Ascending aorta (tissue), 2 donors: Measurements from ENCODE around the gene SFI1. TPM values are rescaled to one million over a fixed set of nuclear protein-coding genes. Genes with fewer than 3 reads are reported as not detected.
"Not testable (repeated sequence)": the region's sequence is repeated elsewhere in the genome, so short reads cannot be mapped to it uniquely, and the experiment has no call there.

Experiments
- DNase-seq, 2 donors: peaks; one replicate each; pipeline ENCODE4 v3.0.0-alpha.2; 2019; ENCODE audit warnings: low spot score in 2 of 2
- H3K27ac ChIP-seq, 2 donors: fragments of 200-600 bp; sonication (generic); one replicate each; pipeline ENCODE4 v1.5.1; 2016 to 2017; ENCODE audit warnings: mild to moderate bottlenecking in 1 of 2
- H3K27me3 ChIP-seq: fragments of 200-600 bp; sonication (generic); one replicate; pipeline ENCODE4 v1.5.1; 2017
- H3K36me3 ChIP-seq, 2 donors: fragments of 200-600 bp; sonication (generic); one replicate each; pipeline ENCODE4 v1.5.1; 2016
- H3K4me1 ChIP-seq, 2 donors: fragments of 200-600 bp; sonication (generic); one replicate each; pipeline ENCODE4 v1.5.1; 2016 to 2017; ENCODE audit warnings: mild to moderate bottlenecking in 1 of 2
- H3K4me3 ChIP-seq, 2 donors: fragments of 200-600 bp; sonication (generic); one replicate each; pipeline ENCODE4 v1.5.1; 2016 to 2017; ENCODE audit warnings: mild to moderate bottlenecking in 1 of 2
- H3K9me3 ChIP-seq, 2 donors: fragments of 200-600 bp; sonication (generic); one replicate each; pipeline ENCODE4 v1.5.1; 2016
- intact Hi-C: fragments of 100-400 bp; cut with DNase I; formaldehyde crosslinking; loops from one replicate; pipeline ENCODE4 v1.15.1; 2023
- total RNA-seq: library from RNA; depleted of rRNA; stranded (reverse); fragments of >200 nt; gene quantifications from one replicate; pipeline ENCODE4 v1.1.0, GENCODE V29; 2016
- TF ChIP-seq, protein P1 (sequence below), 3 experiments: fragments of 200-600 bp in 2 of 3; fragments of 450-650 bp in 1 of 3; sonication (generic) in 2 of 3; IDR thresholded peaks; one replicate each; pipeline ENCODE4 v1.5.1; 2016 to 2019; ENCODE audit warnings: antibody characterized with exemption in 3 of 3, mild to moderate bottlenecking in 1 of 3, moderate library complexity in 1 of 3

The SFI1 gene
- total RNA-seq, 1 donor from 2014 or later, result 31.0 TPM

DNA sequence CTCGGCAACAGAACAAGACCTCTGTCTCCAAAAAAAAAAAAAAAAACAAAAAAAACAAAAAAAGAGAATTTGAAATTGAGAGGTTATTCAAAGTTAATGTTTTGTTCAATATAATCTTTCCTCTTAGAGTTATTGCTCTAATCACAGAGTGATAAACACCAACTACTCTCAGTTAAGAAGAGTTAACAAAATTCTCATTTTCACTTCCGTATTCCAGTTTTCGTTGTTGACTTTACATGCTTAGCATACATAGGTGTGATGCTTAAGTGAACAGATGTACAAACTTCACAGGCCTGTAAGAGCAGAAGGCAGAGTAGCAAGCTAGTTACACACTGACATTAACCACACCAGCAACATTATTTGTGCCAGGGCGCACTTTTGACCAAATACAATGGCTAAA, 19.0 kb upstream of the SFI1 start:
- DNase-seq, result no peak
- intact Hi-C loops, result no loop called here
- TF ChIP-seq, protein P1, sequence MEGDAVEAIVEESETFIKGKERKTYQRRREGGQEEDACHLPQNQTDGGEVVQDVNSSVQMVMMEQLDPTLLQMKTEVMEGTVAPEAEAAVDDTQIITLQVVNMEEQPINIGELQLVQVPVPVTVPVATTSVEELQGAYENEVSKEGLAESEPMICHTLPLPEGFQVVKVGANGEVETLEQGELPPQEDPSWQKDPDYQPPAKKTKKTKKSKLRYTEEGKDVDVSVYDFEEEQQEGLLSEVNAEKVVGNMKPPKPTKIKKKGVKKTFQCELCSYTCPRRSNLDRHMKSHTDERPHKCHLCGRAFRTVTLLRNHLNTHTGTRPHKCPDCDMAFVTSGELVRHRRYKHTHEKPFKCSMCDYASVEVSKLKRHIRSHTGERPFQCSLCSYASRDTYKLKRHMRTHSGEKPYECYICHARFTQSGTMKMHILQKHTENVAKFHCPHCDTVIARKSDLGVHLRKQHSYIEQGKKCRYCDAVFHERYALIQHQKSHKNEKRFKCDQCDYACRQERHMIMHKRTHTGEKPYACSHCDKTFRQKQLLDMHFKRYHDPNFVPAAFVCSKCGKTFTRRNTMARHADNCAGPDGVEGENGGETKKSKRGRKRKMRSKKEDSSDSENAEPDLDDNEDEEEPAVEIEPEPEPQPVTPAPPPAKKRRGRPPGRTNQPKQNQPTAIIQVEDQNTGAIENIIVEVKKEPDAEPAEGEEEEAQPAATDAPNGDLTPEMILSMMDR (IDR thresholded peaks at IDR 0.05), result no peak
- Histone ChIP-seq H3K27me3 (no peaks in the 10 kb centered on the region), H3K9me3 (no peaks in the 10 kb centered on the region), H3K4me3 (no peak overlapping the region), H3K36me3 (peaks cover 25 to 46% of the 10 kb centered on the region in 2 donors), H3K27ac (no peak overlapping the region), H3K4me1 (no peaks in the 10 kb centered on the region)

DNA sequence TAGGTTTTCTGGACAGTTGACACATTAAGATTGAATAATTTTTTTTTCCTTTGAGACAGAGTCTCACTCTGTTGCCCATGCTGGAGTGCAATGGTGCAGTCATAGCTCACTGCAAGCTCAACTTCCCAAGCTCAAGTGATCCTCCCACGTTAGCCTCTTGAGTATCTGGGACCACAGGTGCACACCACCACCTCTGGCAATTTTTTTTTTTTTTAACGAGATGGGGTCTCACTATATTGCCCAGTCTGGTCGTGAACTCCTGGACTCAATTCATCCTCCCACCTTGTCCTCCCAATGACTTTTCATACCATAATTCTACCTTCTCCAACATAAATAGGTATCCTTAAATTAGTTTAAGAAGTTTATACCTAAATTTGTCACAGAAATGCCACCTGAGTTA, 15.2 kb upstream of the SFI1 start:
- Histone ChIP-seq H3K9me3 (no peaks in the 10 kb centered on the region), H3K27ac (no peak overlapping the region), H3K27me3 (no peaks in the 10 kb centered on the region), H3K36me3 (peaks cover 27 to 50% of the 10 kb centered on the region in 2 donors), H3K4me1 (no peaks in the 10 kb centered on the region), H3K4me3 (no peak overlapping the region)
- DNase-seq, result no peak
- TF ChIP-seq, protein P1 (IDR thresholded peaks at IDR 0.05), result no peak
- intact Hi-C loops, result no loop called here

DNA sequence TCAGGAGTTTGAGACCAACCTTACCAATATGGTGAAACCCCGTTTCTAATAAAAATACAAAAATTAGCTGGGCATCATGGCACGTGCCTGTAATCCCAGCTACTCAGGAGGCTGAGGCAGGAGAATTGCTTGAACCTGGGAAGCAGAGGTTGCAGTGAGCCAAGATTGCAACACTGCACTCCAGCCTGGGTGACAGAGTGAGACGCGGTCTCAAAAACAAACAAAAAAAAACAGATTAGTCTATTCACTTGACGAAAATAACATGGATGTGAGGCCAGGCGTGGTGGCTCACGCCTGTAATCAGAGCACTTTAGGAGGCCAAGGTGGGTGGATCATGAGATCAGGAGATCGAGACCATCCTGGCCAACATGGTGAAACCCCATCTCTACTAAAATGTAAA, 13.9 kb upstream of the SFI1 start:
- H3K4me1 ChIP-seq, DNase-seq, H3K9me3 ChIP-seq, H3K4me3 ChIP-seq, H3K27ac ChIP-seq, H3K27me3 ChIP-seq, intact Hi-C loops: not testable (repeated sequence)
- peaks cover 25 to 56% of the 10 kb centered on the region in 2 donors for H3K36me3 ChIP-seq

DNA sequence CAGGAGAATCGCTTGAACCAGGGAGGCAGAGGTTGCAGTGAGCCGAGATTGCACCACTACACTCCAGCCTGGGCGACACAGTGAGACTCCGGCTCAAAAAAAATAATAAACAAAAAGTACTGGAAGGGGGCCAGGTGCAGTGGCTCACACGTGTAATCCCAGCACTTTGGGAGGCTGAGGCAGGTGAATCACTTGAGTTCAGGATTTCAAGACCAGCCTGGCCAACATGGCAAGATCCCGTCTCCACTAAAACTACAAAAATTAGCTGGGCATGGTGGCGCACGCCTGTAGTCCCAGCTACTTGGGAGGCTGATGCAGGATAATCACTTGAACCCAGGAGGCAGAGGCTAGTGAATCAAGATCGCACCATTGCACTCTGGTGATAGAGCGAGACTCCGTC, 10.0 kb upstream of the SFI1 start:
- not testable (repeated sequence) for H3K9me3 ChIP-seq, DNase-seq, H3K27ac ChIP-seq, H3K4me3 ChIP-seq, H3K4me1 ChIP-seq, H3K27me3 ChIP-seq
- intact Hi-C loops, result loop anchor here (5.0 kb wide), 1 partner anchor 139 kb away; the partner anchor contains the start of gene PATZ1
- peaks cover 13 to 28% of the 10 kb centered on the region in 2 donors for H3K36me3 ChIP-seq

DNA sequence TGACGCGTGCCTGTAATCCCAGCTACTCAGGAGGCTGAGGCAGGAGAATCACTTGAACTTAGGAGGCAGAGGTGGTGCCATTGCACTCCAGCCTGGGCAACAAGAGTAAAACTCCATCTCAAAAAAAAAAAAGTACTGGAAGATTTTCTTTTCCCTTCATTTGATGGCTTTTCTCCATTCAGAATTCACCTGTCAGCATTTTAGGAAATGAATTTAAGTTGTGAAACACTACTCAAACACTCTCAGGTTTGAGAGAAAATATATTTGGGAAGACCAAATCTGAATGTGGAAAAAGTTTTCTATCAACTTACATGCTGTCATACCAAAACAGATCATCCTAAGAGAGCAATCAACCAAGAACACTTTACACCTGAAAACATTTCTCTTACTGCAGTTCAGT, 9.4 kb upstream of the SFI1 start:
- peaks cover 5 to 12% of the 10 kb centered on the region in 2 donors for H3K4me1 ChIP-seq
- no peaks in the 10 kb centered on the region for H3K27me3 ChIP-seq
- TF ChIP-seq, protein P1 (IDR thresholded peaks at IDR 0.05), result no peak
- no peaks in the 10 kb centered on the region for H3K9me3 ChIP-seq
- no peak overlapping the region for H3K4me3 ChIP-seq
- H3K27ac ChIP-seq, result no peak overlapping the region
- intact Hi-C loops, result loop anchor here (5.0 kb wide), 1 partner anchor 140 kb away; the partner anchor contains the start of gene PATZ1
- no peak for DNase-seq
- H3K36me3 ChIP-seq, result peaks cover 8 to 22% of the 10 kb centered on the region in 2 donors

DNA sequence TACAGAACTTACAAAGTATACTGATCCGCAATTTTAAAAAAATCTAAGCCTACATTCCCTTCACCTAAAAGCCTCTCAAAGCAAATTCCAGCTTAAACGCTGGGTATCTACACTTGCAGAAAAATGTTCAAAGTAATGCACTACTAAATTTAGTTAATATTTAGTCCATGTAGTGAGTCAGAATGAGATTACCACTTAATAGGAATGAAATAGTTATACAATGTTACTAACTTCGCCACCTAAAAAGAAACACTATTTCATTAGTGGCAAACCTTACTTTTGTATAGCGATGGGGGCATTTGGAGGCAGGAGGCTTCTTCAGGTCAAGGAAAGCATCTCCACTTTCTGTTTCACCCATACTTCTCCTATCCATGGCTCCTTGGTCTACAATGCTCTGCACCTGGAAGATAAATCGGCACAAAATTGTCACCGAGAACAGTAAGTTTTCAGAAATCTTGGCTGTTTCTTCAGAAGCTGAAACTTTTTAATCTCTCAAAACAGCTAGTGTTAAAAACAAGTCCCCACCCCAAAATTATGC, 7.9 kb upstream of the SFI1 start:
- Histone ChIP-seq H3K4me1 (peaks cover 5 to 12% of the 10 kb centered on the region in 2 donors), H3K36me3 (peaks cover 8 to 16% of the 10 kb centered on the region in 2 donors), H3K9me3 (no peaks in the 10 kb centered on the region), H3K4me3 (peak overlapping the region; percentile 79 to 91), H3K27me3 (no peaks in the 10 kb centered on the region), H3K27ac (peak overlapping the region in 1 of 2 donors; percentile 93)
- intact Hi-C loops, result loop anchor here (5.0 kb wide), 1 partner anchor 141 kb away; the partner anchor contains the start of gene PATZ1
- TF ChIP-seq, protein P1 (IDR thresholded peaks at IDR 0.05), result no peak
- DNase-seq, result no peak
